Neural cell (in vitro differentiated cells): ENCODE data around the gene TCF12.

Experiments
- CTCF ChIP-seq: fragments of 450-650 bp; IDR thresholded peaks from 2 replicates; pipeline ENCODE4 v1.5.1; 2014; ENCODE audit warnings: antibody characterized with exemption, mild to moderate bottlenecking, moderate library complexity; ENCODE audit not compliant: poor library complexity, severe bottlenecking
- EZH2 ChIP-seq: fragments of 200-600, 300-800 bp; shearing (Covaris generic), sonication (generic); IDR thresholded peaks from 2 replicates; pipeline ENCODE4 v1.6.1; 2014; ENCODE audit warnings: antibody characterized with exemption, low read length, borderline replicate concordance, mild to moderate bottlenecking; ENCODE audit not compliant: insufficient read depth, poor library complexity, severe bottlenecking
- POLR2AphosphoS5 ChIP-seq: IDR thresholded peaks from 2 replicates; pipeline ENCODE4 v1.6.1; 2012
- RAD21 ChIP-seq: fragments of 450-650 bp; conservative IDR thresholded peaks from 2 replicates; pipeline ENCODE4 v1.6.1; 2014; ENCODE audit warnings: antibody characterized with exemption, mild to moderate bottlenecking, moderate library complexity
- TF ChIP-seq, protein P1 (sequence below): IDR thresholded peaks from 2 replicates; pipeline ENCODE4 v1.6.1; 2012; ENCODE audit warnings: borderline replicate concordance

DNA sequence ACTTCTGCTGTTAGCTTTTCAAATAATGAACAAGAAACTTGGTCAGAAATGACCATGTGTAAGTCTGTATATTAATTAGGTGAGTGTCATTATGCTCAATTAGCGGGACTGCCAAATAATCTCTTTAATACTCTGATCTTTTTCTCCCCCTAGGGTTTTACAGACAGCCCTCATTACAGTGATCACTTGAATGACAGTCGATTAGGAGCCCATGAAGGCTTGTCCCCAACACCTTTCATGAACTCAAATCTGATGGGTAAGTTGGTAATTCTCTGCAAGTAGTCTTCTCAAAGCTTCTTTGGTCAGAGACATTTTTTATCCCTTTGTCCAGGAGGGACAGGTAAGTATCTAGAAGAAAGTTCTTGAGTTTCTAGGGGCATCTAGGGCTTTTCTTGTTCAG is 173.2 kb downstream of the TCF12 start:
- TF ChIP-seq CTCF (no peak), POLR2AphosphoS5 (no peak), EZH2 (no peak), RAD21 (no peak)
- TF ChIP-seq, protein P1, sequence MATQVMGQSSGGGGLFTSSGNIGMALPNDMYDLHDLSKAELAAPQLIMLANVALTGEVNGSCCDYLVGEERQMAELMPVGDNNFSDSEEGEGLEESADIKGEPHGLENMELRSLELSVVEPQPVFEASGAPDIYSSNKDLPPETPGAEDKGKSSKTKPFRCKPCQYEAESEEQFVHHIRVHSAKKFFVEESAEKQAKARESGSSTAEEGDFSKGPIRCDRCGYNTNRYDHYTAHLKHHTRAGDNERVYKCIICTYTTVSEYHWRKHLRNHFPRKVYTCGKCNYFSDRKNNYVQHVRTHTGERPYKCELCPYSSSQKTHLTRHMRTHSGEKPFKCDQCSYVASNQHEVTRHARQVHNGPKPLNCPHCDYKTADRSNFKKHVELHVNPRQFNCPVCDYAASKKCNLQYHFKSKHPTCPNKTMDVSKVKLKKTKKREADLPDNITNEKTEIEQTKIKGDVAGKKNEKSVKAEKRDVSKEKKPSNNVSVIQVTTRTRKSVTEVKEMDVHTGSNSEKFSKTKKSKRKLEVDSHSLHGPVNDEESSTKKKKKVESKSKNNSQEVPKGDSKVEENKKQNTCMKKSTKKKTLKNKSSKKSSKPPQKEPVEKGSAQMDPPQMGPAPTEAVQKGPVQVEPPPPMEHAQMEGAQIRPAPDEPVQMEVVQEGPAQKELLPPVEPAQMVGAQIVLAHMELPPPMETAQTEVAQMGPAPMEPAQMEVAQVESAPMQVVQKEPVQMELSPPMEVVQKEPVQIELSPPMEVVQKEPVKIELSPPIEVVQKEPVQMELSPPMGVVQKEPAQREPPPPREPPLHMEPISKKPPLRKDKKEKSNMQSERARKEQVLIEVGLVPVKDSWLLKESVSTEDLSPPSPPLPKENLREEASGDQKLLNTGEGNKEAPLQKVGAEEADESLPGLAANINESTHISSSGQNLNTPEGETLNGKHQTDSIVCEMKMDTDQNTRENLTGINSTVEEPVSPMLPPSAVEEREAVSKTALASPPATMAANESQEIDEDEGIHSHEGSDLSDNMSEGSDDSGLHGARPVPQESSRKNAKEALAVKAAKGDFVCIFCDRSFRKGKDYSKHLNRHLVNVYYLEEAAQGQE = no peak
